Stimulated activated memory B cell treated with anti-CD40 and anti-IgM and Interleukin-4, amounts not matched to agents 10 μg/mL and 1 μg/mL and 100 μg/mL, for 72 hours (primary cell): ENCODE results near the gene AP2A1.

Experiments
- ATAC-seq: fragments of 150-1000 bp; cut with Tn5 transposase; 2 replicates; pipeline ENCODE4 v1.10.0; 2021
- H3K27ac Mint-ChIP-seq: one replicate; pipeline ENCODE4 v1.8.0; 2022; ENCODE audit warnings: mild to moderate bottlenecking, mixed read lengths
- H3K27me3 Mint-ChIP-seq: one replicate; pipeline ENCODE4 v1.8.0; 2022; ENCODE audit warnings: mixed read lengths
- H3K36me3 Mint-ChIP-seq: one replicate; pipeline ENCODE4 v1.8.0; 2022; ENCODE audit warnings: mixed read lengths
- H3K4me1 Mint-ChIP-seq: one replicate; pipeline ENCODE4 v1.8.0; 2022; ENCODE audit warnings: mixed read lengths
- H3K4me3 Mint-ChIP-seq: one replicate; pipeline ENCODE4 v1.8.0; 2022; ENCODE audit warnings: mild to moderate bottlenecking, moderate library complexity, mixed read lengths
- H3K9me3 Mint-ChIP-seq: one replicate; pipeline ENCODE4 v1.8.0; 2022; ENCODE audit warnings: mixed read lengths

Gene AP2A1

GRCh38 chr19:49845414-49845813 is 78.6 kb downstream of the AP2A1 start:
- Mint-ChIP-seq H3K4me1 (peaks cover 56% of the 10 kb centered on the region), H3K27me3 (no peaks in the 10 kb centered on the region), H3K4me3 (no peak overlapping the region), H3K9me3 (peaks cover 4% of the 10 kb centered on the region), H3K36me3 (peaks cover 12% of the 10 kb centered on the region), H3K27ac (peak overlapping the region; percentile 78)
- no peak for ATAC-seq

DNA sequence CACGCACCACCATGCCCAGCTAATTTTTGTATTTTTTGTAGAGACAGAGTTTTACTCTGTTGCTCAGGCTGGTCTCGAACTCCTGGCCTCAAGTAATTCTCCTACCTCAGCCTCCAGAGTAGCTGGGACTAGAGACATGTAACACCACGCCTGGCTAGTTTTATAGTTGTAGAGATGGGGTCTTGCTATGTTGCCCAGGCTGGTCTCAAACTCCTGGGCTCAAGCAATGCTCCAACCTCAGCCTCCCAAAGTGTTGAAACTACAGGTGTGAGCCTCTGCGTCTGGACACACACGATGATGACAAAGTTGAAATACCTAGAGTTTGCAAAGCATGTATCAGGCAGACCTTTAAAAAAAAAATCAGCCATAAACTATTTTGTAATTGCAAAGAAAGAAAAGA is 79.6 kb downstream of the AP2A1 start:
- H3K27ac Mint-ChIP-seq: peak overlapping the region; percentile 42
- peaks cover 6% of the 10 kb centered on the region for H3K36me3 Mint-ChIP-seq
- no peak for ATAC-seq
- H3K27me3 Mint-ChIP-seq: no peaks in the 10 kb centered on the region
- peaks cover 4% of the 10 kb centered on the region for H3K9me3 Mint-ChIP-seq
- no peak overlapping the region for H3K4me3 Mint-ChIP-seq
- H3K4me1 Mint-ChIP-seq: peaks cover 56% of the 10 kb centered on the region

GRCh38 chr19:49847731-49848696 is 81.2 kb downstream of the AP2A1 start:
- peak overlapping the region; percentile 49 for H3K27ac Mint-ChIP-seq
- no peak overlapping the region for H3K4me3 Mint-ChIP-seq
- peaks cover 4% of the 10 kb centered on the region for H3K9me3 Mint-ChIP-seq
- peaks cover 60% of the 10 kb centered on the region for H3K4me1 Mint-ChIP-seq
- no peak for ATAC-seq
- peaks cover 6% of the 10 kb centered on the region for H3K36me3 Mint-ChIP-seq
- no peaks in the 10 kb centered on the region for H3K27me3 Mint-ChIP-seq

DNA sequence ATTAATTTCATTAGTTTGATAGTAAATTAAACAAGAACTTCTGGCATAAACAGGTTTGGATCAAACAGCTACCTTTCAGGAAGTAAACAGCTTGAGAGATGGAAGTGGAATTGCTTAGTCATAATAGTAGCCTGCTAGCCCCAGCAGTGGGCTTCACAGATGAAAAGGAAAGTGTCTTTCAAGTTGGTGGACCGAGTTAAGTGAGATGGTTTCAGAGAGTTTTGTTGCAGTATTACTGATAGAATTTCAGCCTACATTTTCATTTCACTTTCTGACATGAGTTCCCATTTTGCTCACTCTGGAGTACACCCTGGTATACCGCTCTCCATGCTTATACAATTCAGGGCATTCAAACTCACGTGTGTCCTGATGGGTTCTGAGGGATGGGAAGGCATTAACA is 82.1 kb downstream of the AP2A1 start:
- Mint-ChIP-seq H3K4me3 (peak overlapping the region; percentile 50), H3K27ac (peak overlapping the region; percentile 49), H3K4me1 (peaks cover 60% of the 10 kb centered on the region), H3K9me3 (peaks cover 4% of the 10 kb centered on the region), H3K27me3 (no peaks in the 10 kb centered on the region), H3K36me3 (peaks cover 6% of the 10 kb centered on the region)
- ATAC-seq: no peak

- Mint-ChIP-seq H3K36me3 (peaks cover 6% of the 10 kb centered on the region), H3K27me3 (no peaks in the 10 kb centered on the region), H3K4me3 (peak overlapping the region; percentile 96), H3K27ac (peak overlapping the region; percentile 95), H3K9me3 (peaks cover 4% of the 10 kb centered on the region), H3K4me1 (peaks cover 56% of the 10 kb centered on the region)
- no peak for ATAC-seq
These were observed 82.8 kb downstream of the AP2A1 start for GRCh38 chr19:49849433-49850220.

GRCh38 chr19:49850221-49850486 is 83.4 kb downstream of the AP2A1 start:
- Mint-ChIP-seq H3K4me3 (peak overlapping the region; percentile 96), H3K4me1 (peaks cover 54% of the 10 kb centered on the region), H3K27ac (peak overlapping the region; percentile 95), H3K27me3 (no peaks in the 10 kb centered on the region), H3K36me3 (peaks cover 8% of the 10 kb centered on the region), H3K9me3 (peaks cover 4% of the 10 kb centered on the region)
- ATAC-seq: no peak

DNA sequence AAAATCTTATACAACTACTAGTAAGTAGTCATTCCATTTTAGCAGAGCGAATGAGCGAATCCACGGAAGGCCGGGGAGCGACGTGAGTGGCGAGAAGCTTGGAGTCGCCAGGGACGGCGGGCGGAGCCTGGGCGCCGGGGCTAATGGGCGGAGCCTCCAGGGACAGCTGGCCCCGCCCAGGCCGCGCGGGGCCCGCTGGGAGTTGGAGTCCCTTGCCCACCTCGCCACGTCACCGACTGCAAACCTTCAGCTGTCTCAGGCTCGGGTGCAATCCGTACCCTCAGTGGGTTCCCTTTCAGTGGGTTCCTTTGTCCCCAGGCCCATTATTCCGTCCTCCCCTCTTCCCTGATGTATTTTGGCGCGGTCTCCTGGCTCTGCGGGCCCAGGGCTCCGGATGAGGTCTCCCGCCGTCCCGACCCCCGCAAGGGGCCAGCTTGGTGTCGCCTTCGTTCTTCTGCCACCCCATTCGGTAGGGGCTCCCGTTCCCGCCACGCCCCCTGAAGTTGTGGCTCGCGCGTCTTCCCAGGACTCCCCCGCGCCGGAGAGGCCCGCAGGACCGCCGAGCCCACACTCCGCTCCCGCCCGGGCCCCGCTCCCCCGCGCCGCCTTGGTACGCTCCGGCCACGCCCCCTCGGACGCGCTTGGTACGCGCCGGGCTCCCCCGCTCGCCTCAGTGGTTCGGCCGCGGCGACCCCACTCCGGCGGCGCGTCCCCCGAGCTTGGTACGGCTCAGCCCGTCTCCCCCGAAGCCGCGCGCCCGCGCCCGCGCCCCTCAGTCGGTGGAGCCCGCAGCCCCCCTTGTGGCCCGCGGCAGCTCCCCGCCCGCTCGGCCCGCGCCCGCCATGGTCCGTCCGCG is 83.9 kb downstream of the AP2A1 start, which contains the start of gene PTOV1:
Gene PTOV1 (plus strand): TSS at position 673 of the 856 bp plus-strand sequence.
- Mint-ChIP-seq H3K36me3 (peaks cover 14% of the 10 kb centered on the region), H3K4me3 (peak within 1 kb of the TSS; percentile 96), H3K4me1 (peaks cover 57% of the 10 kb centered on the region), H3K9me3 (peaks cover 4% of the 10 kb centered on the region), H3K27me3 (no peaks in the 10 kb centered on the region), H3K27ac (peak within 1 kb of the TSS; percentile 95)
- ATAC-seq: peak; percentile 94

DNA sequence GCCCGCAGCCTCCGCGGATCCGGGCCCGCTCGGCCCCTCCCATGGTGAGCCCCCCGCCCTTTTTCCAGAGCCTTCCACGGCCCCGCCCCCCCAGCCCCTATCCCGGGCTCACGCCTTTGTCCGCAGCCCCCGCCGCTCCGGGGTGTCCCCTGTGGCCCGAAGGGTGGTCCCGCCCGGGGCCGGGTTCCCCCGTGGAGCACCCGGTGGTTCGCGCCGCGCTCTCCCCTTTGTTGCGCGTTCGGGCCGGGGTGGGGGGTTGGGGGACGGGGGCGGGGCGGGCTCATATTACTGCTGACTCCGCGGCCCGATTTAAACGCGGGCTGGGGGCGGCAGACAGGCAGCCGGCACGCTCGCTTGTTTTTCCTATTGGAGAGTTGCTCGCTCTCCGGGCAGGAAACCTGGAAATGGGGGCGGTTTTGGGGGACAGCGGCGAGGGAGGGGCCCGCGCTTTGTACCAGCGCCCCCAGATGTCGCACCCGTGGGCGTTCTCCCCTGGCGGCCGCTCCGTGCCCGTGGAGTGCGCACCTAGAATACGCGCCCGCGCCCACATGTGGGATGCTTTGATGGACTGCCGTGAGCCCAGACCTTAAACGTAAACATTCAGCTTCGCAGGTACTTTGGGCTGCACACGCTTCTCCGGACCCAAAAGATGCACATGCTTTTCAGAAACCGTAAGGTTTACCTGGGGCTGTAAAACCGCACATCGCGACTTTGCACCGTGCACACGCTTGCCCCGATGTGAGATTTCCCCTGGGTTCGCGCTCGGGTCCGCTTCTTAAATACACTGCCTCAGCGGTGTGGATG is 84.9 kb downstream of the AP2A1 start:
- peak; percentile 7 for ATAC-seq
- Mint-ChIP-seq H3K27me3 (no peaks in the 10 kb centered on the region), H3K4me3 (peak overlapping the region; percentile 85), H3K27ac (peak overlapping the region; percentile 95), H3K4me1 (peaks cover 64% of the 10 kb centered on the region), H3K36me3 (peaks cover 15% of the 10 kb centered on the region), H3K9me3 (peaks cover 4% of the 10 kb centered on the region)

DNA sequence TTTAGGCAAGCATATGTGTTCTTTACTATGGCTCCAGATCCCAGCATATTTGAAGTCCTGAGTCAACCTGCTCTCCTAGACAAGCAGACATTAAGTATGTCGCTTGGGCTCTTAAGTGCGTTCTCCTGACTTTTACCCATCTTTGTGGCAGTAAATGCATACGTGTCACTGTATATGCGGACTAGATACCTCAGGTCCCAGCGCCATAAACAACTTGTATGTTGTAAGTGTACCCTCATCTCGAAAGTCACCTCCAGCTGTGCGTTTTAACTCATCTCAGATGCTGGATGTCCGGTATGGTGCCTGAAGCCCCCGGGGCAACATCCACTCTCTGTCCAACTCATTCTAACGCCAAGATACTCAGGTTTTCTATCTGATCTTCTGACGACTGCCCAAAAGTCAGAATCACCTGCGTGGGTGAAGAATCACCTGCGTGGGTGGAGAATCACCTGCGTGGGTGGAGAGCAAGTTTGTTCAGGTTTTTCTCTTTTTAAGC is 85.9 kb downstream of the AP2A1 start:
- Mint-ChIP-seq H3K4me1 (peaks cover 64% of the 10 kb centered on the region), H3K27me3 (no peaks in the 10 kb centered on the region), H3K36me3 (peaks cover 15% of the 10 kb centered on the region), H3K9me3 (peaks cover 4% of the 10 kb centered on the region), H3K4me3 (peak overlapping the region; percentile 85), H3K27ac (peak overlapping the region; percentile 74)
- no peak for ATAC-seq

GRCh38 chr19:49853852-49854377 is 87.1 kb downstream of the AP2A1 start:
- Mint-ChIP-seq H3K9me3 (peaks cover 4% of the 10 kb centered on the region), H3K36me3 (peaks cover 24% of the 10 kb centered on the region), H3K27ac (peak overlapping the region; percentile 51), H3K4me1 (peaks cover 53% of the 10 kb centered on the region), H3K27me3 (no peaks in the 10 kb centered on the region), H3K4me3 (no peak overlapping the region)
- ATAC-seq: no peak

GRCh38 chr19:49854378-49855263 is 87.8 kb downstream of the AP2A1 start:
- Mint-ChIP-seq H3K27ac (peak overlapping the region; percentile 51), H3K9me3 (no peaks in the 10 kb centered on the region), H3K4me1 (peaks cover 47% of the 10 kb centered on the region), H3K27me3 (no peaks in the 10 kb centered on the region), H3K36me3 (peaks cover 23% of the 10 kb centered on the region), H3K4me3 (no peak overlapping the region)
- ATAC-seq: no peak

DNA sequence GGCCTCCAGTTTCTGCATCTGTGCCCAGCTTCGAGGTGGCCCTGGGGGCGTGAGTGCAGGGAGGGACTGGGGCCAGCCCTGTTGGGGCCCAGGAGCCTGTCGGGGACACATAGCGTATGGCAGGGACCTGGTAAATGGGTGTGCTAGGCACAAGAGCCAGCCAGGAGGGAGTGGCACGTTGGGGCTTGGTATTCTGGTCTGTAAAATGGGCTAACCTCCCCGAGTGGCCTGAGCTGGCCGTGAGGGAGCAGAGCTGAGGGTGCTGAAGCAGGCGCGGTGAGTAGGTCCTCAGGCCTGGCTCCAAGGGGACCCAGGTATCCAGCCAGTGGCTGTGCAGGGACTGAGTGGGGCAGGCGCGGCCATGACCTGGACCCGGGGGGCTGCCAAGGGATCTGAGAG is 88.5 kb downstream of the AP2A1 start:
- no peaks in the 10 kb centered on the region for H3K9me3 Mint-ChIP-seq
- no peak overlapping the region for H3K4me3 Mint-ChIP-seq
- ATAC-seq: no peak
- peaks cover 23% of the 10 kb centered on the region for H3K36me3 Mint-ChIP-seq
- peaks cover 42% of the 10 kb centered on the region for H3K4me1 Mint-ChIP-seq
- no peaks in the 10 kb centered on the region for H3K27me3 Mint-ChIP-seq
- no peak overlapping the region for H3K27ac Mint-ChIP-seq
